Astrocyte (in vitro differentiated cells and primary cell): ENCODE data around the gene GPR39. TPM values are rescaled to one million over a fixed set of nuclear protein-coding genes. Genes with fewer than 3 reads are reported as not detected.

ENCODE experiments used
- DNase-seq: peaks from one replicate; pipeline ENCODE4 v3.0.0-alpha.2; 2010; ENCODE audit warnings: low read depth
- FAIRE-seq: peaks from 2 replicates; lab custom pipeline; 2011; peaks lifted over from hg19 to GRCh38; lab: Jason Lieb, UNC
- H2AFZ ChIP-seq: 2 replicates; pipeline ENCODE4 v1.6.0; 2012; ENCODE audit warnings: low read depth, low read length, inconsistent platforms
- H3K27ac ChIP-seq: 2 replicates; pipeline ENCODE4 v1.5.1; 2011; ENCODE audit warnings: low read depth, low read length, inconsistent platforms
- H3K27me3 ChIP-seq: 2 replicates; pipeline ENCODE4 v1.6.0; 2011; ENCODE audit warnings: low read length, inconsistent platforms; ENCODE audit not compliant: insufficient read depth
- H3K36me3 ChIP-seq: 2 replicates; pipeline ENCODE4 v1.5.1; 2011; ENCODE audit warnings: low read length, inconsistent platforms; ENCODE audit not compliant: insufficient read depth
- H3K4me1 ChIP-seq: 2 replicates; pipeline ENCODE4 v1.5.1; 2011; ENCODE audit warnings: low read length, inconsistent platforms; ENCODE audit not compliant: insufficient read depth
- H3K4me2 ChIP-seq: 2 replicates; pipeline ENCODE4 v1.6.0; 2012; ENCODE audit warnings: low read length, inconsistent platforms
- H3K4me3 ChIP-seq: 2 replicates; pipeline ENCODE4 v1.5.1; 2011; ENCODE audit warnings: low read depth, mild to moderate bottlenecking, low read length, inconsistent platforms; ENCODE audit not compliant: insufficient read depth
- H3K79me2 ChIP-seq: 2 replicates; pipeline ENCODE4 v1.6.0; 2012; ENCODE audit warnings: mild to moderate bottlenecking, low read length, inconsistent platforms; ENCODE audit not compliant: insufficient read depth
- H3K9ac ChIP-seq: 2 replicates; pipeline ENCODE4 v1.6.0; 2012; ENCODE audit warnings: mild to moderate bottlenecking, low read length, inconsistent platforms
- H3K9me3 ChIP-seq: 2 replicates; pipeline ENCODE4 v1.5.1; 2012; ENCODE audit warnings: low read depth, mild to moderate bottlenecking, low read length, inconsistent platforms; ENCODE audit not compliant: insufficient read depth
- H4K20me1 ChIP-seq: 2 replicates; pipeline ENCODE4 v1.6.0; 2012; ENCODE audit warnings: low read length, inconsistent platforms; ENCODE audit not compliant: insufficient read depth
- H3K27ac Mint-ChIP-seq: one replicate; pipeline ENCODE4 v1.8.0; 2021; ENCODE audit warnings: mild to moderate bottlenecking, mixed read lengths; ENCODE audit not compliant: unreplicated experiment
- H3K27me3 Mint-ChIP-seq: one replicate; pipeline ENCODE4 v1.8.0; 2021; ENCODE audit warnings: low read depth, mixed read lengths; ENCODE audit not compliant: unreplicated experiment
- H3K36me3 Mint-ChIP-seq: one replicate; pipeline ENCODE4 v1.8.0; 2021; ENCODE audit warnings: low read depth, mixed read lengths; ENCODE audit not compliant: unreplicated experiment
- H3K4me1 Mint-ChIP-seq: one replicate; pipeline ENCODE4 v1.8.0; 2021; ENCODE audit warnings: low read depth, mixed read lengths; ENCODE audit not compliant: unreplicated experiment
- H3K4me3 Mint-ChIP-seq: one replicate; pipeline ENCODE4 v1.8.0; 2021; ENCODE audit warnings: mild to moderate bottlenecking, moderate library complexity, mixed read lengths; ENCODE audit not compliant: unreplicated experiment
- H3K9me3 Mint-ChIP-seq: one replicate; pipeline ENCODE4 v1.8.0; 2021; ENCODE audit warnings: mild to moderate bottlenecking, mixed read lengths; ENCODE audit not compliant: unreplicated experiment
- CTCF ChIP-seq: IDR thresholded peaks from 2 replicates; pipeline ENCODE4 v1.5.1; 2011; ENCODE audit warnings: low read depth, mild to moderate bottlenecking, inconsistent platforms, low read length, moderate library complexity; ENCODE audit not compliant: insufficient read depth
- EZH2 ChIP-seq: IDR thresholded peaks from 2 replicates; pipeline ENCODE4 v1.6.1; 2012; ENCODE audit warnings: mild to moderate bottlenecking, low read length, inconsistent platforms; ENCODE audit not compliant: insufficient read depth
- total RNA-seq: library from RNA; stranded (reverse); gene quantifications from 2 replicates; pipeline ENCODE4 v1.2.1, GENCODE V29; 2021

The GPR39 gene
- total RNA-seq, 1 donor from 2014 or later: 4.4 TPM

- H3K4me3 Mint-ChIP-seq: no peak overlapping the region
- H3K9ac ChIP-seq: no peak overlapping the region
Measured at GRCh38 chr2:132419941-132420340, 3.3 kb downstream of the GPR39 start.

GRCh38 chr2:132420816-132421805, 4.5 kb downstream of the GPR39 start:
- Mint-ChIP-seq H3K27me3 (peaks cover 3% of the 10 kb centered on the region), H3K4me3 (no peak overlapping the region), H3K4me1 (peaks cover 24% of the 10 kb centered on the region), H3K27ac (peak overlapping the region; percentile 2), H3K36me3 (peaks cover 3% of the 10 kb centered on the region), H3K9me3 (peaks cover 3% of the 10 kb centered on the region)
- H2AFZ ChIP-seq: no peak overlapping the region
- DNase-seq: no peak
- H3K4me2 ChIP-seq: peak overlapping the region; percentile 48
- no peak overlapping the region for H3K27ac ChIP-seq
- H3K27me3 ChIP-seq: no peaks in the 10 kb centered on the region
- no peak for FAIRE-seq
- peaks cover 39% of the 10 kb centered on the region for H3K79me2 ChIP-seq
- TF ChIP-seq EZH2 (no peak), CTCF (peak; percentile 8)
- H4K20me1 ChIP-seq: no peaks in the 10 kb centered on the region
- no peaks in the 10 kb centered on the region for H3K9me3 ChIP-seq
- peaks cover 11% of the 10 kb centered on the region for H3K4me1 ChIP-seq
- H3K36me3 ChIP-seq: no peaks in the 10 kb centered on the region
- H3K9ac ChIP-seq: no peak overlapping the region
- no peak overlapping the region for H3K4me3 ChIP-seq

More at GRCh38 chr2:132419941-132420340, 3.3 kb downstream of the GPR39 start:
- TF ChIP-seq CTCF (no peak), EZH2 (no peak)
- peaks cover 3% of the 10 kb centered on the region for H3K27me3 Mint-ChIP-seq
- Histone ChIP-seq H3K9me3 (no peaks in the 10 kb centered on the region), H3K4me2 (peak overlapping the region; percentile 94), H3K4me1 (peaks cover 23% of the 10 kb centered on the region), H3K79me2 (peaks cover 39% of the 10 kb centered on the region), H2AFZ (no peak overlapping the region), H3K4me3 (peak overlapping the region; percentile 25), H3K36me3 (no peaks in the 10 kb centered on the region), H3K27me3 (no peaks in the 10 kb centered on the region), H3K27ac (no peak overlapping the region), H4K20me1 (no peaks in the 10 kb centered on the region)
- H3K4me1 Mint-ChIP-seq: peaks cover 33% of the 10 kb centered on the region
- no peak overlapping the region for H3K27ac Mint-ChIP-seq
- FAIRE-seq (no peak), DNase-seq (no peak)
- H3K9me3 Mint-ChIP-seq: peaks cover 3% of the 10 kb centered on the region
- H3K36me3 Mint-ChIP-seq: peaks cover 3% of the 10 kb centered on the region
